GM12801 (cell line): ENCODE data around the gene EYS.

Source experiments
- TF ChIP-seq, protein P1 (sequence below): IDR thresholded peaks from one replicate; pipeline ENCODE4 v1.5.1; 2011; ENCODE audit warnings: control low read depth; ENCODE audit not compliant: insufficient read length; ENCODE audit errors: extremely low read depth

The EYS gene

DNA sequence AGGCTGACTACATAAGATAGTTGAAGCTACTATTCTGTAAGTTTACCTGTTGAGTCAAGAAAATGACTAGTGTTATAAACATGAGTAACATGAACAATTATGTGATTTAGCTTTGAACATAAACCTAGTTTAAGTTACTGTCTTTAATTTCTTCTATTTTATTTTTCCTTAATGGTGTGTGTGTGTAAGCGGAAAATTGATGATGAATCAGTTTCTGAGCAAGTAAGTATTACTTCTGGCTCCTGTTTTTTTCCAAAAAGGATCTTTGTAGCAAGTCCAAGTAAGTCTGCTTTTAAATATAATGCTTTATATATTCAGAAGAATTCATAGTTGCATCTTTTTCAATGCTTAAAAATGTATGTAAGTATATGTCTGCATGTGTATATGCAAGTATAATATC is 786.8 kb downstream of the EYS start:
- TF ChIP-seq, protein P1, sequence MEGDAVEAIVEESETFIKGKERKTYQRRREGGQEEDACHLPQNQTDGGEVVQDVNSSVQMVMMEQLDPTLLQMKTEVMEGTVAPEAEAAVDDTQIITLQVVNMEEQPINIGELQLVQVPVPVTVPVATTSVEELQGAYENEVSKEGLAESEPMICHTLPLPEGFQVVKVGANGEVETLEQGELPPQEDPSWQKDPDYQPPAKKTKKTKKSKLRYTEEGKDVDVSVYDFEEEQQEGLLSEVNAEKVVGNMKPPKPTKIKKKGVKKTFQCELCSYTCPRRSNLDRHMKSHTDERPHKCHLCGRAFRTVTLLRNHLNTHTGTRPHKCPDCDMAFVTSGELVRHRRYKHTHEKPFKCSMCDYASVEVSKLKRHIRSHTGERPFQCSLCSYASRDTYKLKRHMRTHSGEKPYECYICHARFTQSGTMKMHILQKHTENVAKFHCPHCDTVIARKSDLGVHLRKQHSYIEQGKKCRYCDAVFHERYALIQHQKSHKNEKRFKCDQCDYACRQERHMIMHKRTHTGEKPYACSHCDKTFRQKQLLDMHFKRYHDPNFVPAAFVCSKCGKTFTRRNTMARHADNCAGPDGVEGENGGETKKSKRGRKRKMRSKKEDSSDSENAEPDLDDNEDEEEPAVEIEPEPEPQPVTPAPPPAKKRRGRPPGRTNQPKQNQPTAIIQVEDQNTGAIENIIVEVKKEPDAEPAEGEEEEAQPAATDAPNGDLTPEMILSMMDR, result no peak

DNA sequence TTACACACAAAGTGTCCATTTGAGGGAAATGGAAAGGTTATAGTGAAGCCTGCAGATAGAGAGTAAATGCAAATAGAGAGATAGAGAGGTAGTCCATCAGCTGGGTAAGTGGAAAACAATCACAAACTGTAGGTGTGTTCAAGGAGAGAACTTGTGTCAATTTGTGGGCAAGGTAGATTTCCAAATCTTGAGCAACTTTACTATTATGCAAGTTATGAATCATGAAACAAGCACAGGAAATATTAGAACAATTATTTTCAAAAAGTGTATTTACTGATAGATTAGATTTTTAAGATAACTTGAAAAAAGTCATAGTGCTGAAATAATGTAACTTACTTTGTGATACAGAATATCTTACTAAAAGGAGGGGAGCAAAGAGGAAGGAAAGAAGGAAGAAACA is 792.9 kb downstream of the EYS start:
- TF ChIP-seq, protein P1, result no peak

DNA sequence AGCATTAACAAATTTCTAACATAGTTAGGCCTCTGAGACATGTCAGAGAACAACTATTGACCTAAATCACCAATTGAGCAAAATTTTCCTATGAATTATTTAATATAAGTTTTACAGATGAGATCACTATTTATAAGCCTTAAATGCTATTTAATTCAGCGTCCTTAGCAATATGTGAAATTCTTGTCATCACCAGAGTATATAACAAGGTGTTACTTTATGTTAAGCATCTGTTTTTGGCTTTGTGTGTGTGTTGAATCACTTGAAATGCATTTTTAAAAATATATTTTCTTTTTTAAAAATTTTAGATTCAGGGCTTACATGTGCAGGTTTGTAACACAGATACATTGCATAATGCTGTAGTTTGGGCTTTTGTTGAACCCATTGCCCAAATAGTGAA is 794.1 kb downstream of the EYS start:
- TF ChIP-seq, protein P1, result no peak

DNA sequence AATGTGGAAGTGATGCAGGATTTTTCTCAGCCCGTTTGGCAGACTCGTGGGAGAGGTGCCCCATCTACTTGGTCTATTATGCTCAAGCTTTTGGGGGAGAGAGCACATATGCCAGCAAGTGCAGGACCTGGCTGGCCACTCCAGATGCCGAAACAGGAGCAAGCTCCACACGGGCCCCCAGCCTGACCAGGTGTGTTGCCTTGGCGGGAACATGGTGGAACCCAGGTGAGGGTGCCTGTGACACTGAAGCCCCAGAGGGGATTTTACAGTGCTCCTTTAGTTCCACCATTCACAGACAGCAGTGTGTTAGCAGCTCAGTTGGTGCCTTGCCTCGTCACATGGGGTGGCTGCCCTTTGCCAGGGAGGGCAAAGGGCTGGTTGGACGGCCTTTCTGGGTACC is 798.9 kb downstream of the EYS start:
- TF ChIP-seq, protein P1, result no peak

DNA sequence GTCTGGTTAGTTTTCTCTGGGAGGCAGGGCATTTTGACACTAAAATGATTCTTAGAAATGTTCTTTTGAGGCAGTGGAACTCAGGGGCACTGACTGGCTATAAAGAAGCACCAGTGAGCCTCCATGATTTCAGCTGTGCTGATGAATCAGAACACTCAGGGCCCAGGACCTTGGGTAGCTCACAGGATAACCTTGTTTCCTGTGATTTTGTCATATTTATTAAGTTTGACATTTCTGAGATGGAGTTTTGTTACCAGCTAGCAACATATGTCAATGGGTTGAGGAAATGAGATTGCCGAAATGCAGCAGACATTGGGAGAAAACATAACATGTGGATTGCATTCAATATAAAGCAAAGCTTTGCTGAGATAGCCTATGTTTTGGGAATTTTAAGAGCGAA is 802.4 kb downstream of the EYS start:
- TF ChIP-seq, protein P1, result no peak

DNA sequence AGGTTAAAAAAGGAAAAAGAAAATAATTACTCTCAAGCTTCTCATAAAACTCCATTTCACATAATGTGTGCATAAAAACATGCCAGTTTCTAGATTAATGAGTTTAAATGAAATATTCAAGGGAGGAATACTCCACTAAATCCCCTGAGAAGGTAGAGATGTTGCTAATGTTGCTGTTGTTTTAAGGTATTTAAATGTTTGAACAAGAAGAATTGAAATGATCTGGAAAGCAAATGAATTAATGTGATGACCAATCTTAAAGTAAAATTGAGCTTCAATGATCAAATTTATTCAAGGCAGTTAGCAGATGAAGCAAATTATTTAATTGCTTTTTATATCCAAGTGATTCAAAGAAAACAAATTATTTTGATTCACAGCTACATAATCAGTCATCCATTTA is 804.4 kb downstream of the EYS start:
- TF ChIP-seq, protein P1, result no peak

DNA sequence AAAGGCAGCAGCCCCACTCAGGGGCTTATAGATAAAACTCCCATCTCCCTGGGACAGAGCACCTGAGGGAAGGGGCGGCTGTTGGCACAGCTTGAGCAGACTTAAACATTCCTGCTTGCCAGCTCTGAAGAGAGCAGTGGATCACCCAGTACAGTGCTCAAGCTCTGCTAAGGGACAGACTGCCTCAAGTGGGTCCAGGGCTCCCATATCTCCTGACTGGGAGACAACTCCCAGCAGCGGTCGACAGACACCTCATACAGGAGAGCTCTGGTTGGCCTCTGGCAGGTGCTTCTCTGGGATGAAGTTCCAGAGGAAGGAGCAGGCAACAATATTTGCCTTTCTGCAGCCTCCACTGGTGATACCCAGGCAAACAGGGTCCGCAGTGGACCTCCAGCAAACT is 810.1 kb downstream of the EYS start:
- TF ChIP-seq, protein P1, result no peak

DNA sequence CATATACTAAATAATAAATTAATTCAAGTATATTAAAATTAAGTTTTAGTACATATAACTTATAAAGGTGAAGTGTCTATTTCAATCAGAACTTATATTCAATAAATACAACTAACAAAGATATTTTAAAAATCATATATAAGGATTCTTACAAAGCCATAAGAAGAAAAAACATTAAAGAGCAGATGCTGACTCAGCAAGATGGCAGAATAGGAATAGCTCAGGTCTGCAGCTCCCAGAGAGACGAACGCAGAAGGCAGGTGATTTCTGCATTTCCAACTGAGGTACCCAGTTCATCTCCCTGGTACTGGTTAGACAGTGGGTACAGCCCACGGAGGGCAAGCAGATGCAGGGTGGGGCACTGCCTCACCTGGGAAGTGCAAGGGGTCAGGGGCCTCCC is 811.1 kb downstream of the EYS start:
- TF ChIP-seq, protein P1, result no peak
